ENCODE data around the gene ECI1. TPM values are rescaled to one million over a fixed set of nuclear protein-coding genes. Genes with fewer than 3 reads are reported as not detected.

ECI1 gene
- total RNA-seq, 1 donor from 2014 or later = 24.6 TPM

DNA sequence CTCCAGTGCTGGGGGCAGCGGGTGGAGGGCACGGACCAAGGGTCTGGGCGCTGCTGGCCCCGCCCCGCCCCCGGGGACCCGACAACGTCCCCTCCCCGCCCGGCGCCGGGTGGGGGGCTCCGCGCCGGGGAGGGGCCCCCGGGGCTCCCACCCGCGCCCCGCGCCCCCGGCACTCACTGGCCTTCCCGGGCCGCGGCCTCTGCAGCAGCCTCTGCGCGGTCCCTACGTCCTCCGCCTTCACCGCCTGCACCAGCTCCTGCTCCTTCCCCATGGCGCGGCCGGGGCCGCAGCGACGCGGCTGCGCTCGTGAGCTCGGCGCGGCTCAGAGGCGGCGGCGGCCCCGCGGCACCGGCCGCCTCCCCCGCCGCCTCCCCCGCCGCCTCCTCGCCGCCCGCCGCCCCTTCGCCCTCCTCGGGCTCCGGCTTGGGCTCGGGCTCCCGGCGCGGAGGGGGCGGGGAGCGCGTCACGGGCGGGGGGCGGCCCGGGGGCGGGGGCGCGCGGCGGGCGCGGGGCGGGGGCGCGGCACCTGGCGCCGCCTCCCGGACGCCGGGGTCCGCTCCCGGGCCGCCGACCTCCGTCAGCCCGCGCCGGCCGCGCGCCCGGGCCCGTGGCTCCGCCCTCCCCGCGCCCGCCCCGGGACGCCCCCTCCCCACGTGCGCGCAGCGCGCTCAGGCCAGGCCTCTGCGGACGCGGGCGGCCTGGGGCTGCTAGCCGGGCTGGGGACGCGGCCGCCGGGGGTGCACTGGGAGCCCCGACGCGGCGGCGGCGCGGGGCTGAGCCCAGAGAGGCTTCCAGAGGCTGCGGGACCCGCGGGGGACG, 55.0 kb downstream of the ECI1 start, which contains the start of gene CASKIN1:
CASKIN1 (minus strand) TSS at position 444 of the 819 bp plus-strand sequence; CDS start at position 271, 173 bp downstream.
- DNase-seq (ENCODE audit: low spot score) = no peak

GRCh38 chr16:2195322-2196161, 55.8 kb downstream of the ECI1 start:
- DNase-seq (ENCODE audit: low spot score) = no peak

GRCh38 chr16:2194852-2195321, 56.5 kb downstream of the ECI1 start:
- DNase-seq (ENCODE audit: low spot score) = peak; percentile 18

DNA sequence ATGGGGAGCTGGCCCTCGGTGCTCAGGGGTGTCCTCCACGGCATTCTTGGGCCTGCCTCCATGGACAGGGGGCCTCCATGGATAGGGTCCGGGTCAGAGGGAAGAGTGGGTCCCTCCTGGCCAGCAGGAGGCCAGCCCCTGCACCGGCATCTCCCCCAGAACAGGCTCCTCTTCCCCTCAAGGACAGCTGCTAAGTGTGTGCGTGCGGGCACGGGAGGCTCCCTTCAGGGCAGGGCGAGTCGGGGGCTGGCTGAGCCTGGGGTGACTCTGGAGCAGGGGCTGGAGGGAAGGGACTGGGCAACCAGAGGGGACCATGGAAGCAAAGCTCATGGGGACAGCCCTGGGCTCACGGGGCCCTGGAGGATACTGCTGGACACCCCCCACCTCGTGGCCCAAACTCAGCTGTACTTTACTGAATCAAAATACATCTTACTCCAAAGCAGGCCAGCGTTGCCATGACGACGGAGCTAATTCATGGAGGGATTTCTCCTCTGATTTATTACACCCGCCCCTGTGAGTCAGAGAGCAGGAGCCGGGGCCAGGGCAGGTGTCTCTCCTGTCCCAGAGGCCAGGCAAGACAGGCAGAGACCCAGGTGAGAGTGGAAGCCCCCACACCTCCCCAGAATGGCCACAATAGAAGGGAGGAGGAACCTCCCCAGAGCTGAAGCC, 57.1 kb downstream of the ECI1 start:
- DNase-seq (ENCODE audit: low spot score) = peak; percentile 35

DNA sequence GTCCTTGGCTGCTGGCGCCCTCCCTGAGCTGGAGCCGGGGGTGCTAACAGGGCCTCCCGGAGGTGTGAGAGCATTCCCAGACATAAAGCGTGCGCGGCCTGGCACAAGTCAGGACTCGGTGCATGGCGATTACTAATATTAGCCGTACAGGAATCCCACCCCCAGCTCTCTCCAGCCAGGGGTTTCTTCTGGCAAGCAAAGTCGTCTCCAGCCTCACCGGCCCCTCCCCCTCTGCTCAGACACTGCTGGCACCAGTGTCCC, 60.0 kb downstream of the ECI1 start:
- DNase-seq (ENCODE audit: low spot score) = no peak

- DNase-seq (ENCODE audit: low spot score) = no peak
Measured at GRCh38 chr16:2190659-2191445, 60.5 kb downstream of the ECI1 start.

GRCh38 chr16:2190002-2190658, 61.3 kb downstream of the ECI1 start:
- DNase-seq (ENCODE audit: low spot score) = no peak

Other genes starting within 250 kb of the ECI1 start
- 4.8 TPM for gene ZNF598, start 241.8 kb downstream of the ECI1 start, total RNA-seq (ENCODE audit: insufficient read depth, low replicate concordance)
- gene NPW, start 231.8 kb downstream of the ECI1 start, total RNA-seq (ENCODE audit: insufficient read depth, low replicate concordance) = not detected
- gene NHERF2, start 224.7 kb downstream of the ECI1 start, total RNA-seq (ENCODE audit: insufficient read depth, low replicate concordance) = 30.3 TPM
- 10.4 TPM for gene NTHL1, start 203.8 kb downstream of the ECI1 start, total RNA-seq (ENCODE audit: insufficient read depth, low replicate concordance)
- gene TSC2, start 203.6 kb downstream of the ECI1 start, total RNA-seq (ENCODE audit: insufficient read depth, low replicate concordance) = 50.1 TPM
- gene PKD1, start 115.7 kb downstream of the ECI1 start, total RNA-seq (ENCODE audit: insufficient read depth, low replicate concordance) = 99.9 TPM
- gene RAB26, start 103.0 kb downstream of the ECI1 start, total RNA-seq (ENCODE audit: insufficient read depth, low replicate concordance) = 0.48 TPM
- 22.9 TPM for gene TRAF7, start 95.8 kb downstream of the ECI1 start, total RNA-seq (ENCODE audit: insufficient read depth, low replicate concordance)
- gene CASKIN1, start 55.0 kb downstream of the ECI1 start, total RNA-seq (ENCODE audit: insufficient read depth, low replicate concordance) = not detected
- gene MLST8, start 46.1 kb downstream of the ECI1 start, total RNA-seq (ENCODE audit: insufficient read depth, low replicate concordance) = 25.8 TPM
- 3.6 TPM for gene BRICD5, start 40.7 kb downstream of the ECI1 start, total RNA-seq (ENCODE audit: insufficient read depth, low replicate concordance)
- 7.9 TPM for gene PGP, start 36.7 kb downstream of the ECI1 start, total RNA-seq (ENCODE audit: insufficient read depth, low replicate concordance)
- gene E4F1, start 28.0 kb downstream of the ECI1 start, total RNA-seq (ENCODE audit: insufficient read depth, low replicate concordance) = 14.7 TPM
- not detected for gene DNASE1L2, start 15.1 kb downstream of the ECI1 start, total RNA-seq (ENCODE audit: insufficient read depth, low replicate concordance)
- gene RNPS1, start 16.5 kb upstream of the ECI1 start, total RNA-seq (ENCODE audit: insufficient read depth, low replicate concordance) = 51.3 TPM
- 0.72 TPM for gene ABCA3, start 89.1 kb upstream of the ECI1 start, total RNA-seq (ENCODE audit: insufficient read depth, low replicate concordance)
- gene CCNF, start 177.9 kb upstream of the ECI1 start, total RNA-seq (ENCODE audit: insufficient read depth, low replicate concordance) = 6.3 TPM
- 1.2 TPM for gene TEDC2, start 208.5 kb upstream of the ECI1 start, total RNA-seq (ENCODE audit: insufficient read depth, low replicate concordance)
- 5.3 TPM for gene NTN3, start 219.7 kb upstream of the ECI1 start, total RNA-seq (ENCODE audit: insufficient read depth, low replicate concordance)
- 9.6 TPM for gene TBC1D24, start 223.5 kb upstream of the ECI1 start, total RNA-seq (ENCODE audit: insufficient read depth, low replicate concordance)